Measurements from ENCODE around the gene YPEL5. TPM values are rescaled to one million over a fixed set of nuclear protein-coding genes. Genes with fewer than 3 reads are reported as not detected.

The YPEL5 gene
- total RNA-seq, 1 experiment from 2014 or later = 39.3 TPM

DNA sequence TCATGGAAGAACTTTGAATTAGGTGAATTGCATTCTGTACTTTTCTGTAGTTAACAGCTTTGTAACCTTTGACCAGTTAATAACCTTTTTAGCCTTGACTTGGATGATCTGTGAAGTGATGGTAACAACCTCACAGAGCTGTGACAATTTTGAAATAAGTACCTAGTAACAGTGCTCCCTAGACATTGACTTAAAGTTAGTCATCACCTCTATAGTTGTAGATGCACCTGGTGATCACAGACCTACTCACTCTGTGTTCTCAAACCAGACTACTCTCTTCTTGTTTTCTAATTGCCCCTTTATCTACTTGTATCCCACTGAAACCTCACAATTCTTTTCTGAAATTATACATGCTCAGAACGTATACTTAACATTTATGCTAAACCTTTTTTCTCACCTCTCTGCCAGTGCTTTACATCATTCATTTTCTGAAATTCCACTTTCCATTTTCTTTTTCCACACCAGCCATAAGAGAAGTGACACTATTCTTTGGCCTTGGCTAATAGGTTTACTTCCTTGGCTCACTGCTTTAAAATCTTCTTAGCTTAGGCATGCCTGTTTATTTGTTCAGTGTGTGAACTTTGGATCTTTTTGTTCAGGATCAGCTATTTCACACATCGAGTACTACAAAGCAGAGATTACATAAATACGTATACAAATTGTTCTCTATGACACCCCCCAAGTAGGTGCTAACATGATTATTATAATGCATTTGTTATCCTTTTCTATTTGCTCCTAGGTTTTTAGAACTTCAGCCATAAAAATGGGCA lies 9.3 kb downstream of the YPEL5 start:
- DNase-seq (ENCODE audit: low read depth) = no peak
- in situ Hi-C loops (cut with HindIII; ENCODE audit: low pct_unique_long_range_greater_than_20kb, low sequenced_read_pairs) = no loop called here

DNA sequence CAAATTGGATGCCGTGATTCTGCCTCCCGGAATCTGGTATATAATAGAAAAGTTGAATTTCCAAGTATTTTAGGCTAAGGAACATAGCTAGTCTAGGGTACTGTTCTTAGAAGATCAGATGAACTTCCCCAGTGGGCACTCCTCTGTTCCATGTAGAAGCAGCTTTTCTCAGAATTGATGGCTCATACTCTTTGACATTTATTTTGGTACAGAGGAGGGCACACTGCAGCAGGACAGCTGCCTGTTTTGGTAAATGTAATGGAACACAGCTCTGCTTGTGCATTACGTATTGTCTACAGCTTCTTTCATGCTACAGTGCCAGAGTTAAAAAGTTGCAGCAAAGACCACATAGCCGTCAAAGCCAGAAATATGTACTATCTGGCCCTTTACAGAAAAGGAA lies 10.8 kb downstream of the YPEL5 start:
- in situ Hi-C loops (cut with HindIII; ENCODE audit: low pct_unique_long_range_greater_than_20kb, low sequenced_read_pairs) = no loop called here
- no peak for DNase-seq (ENCODE audit: low read depth)

DNA sequence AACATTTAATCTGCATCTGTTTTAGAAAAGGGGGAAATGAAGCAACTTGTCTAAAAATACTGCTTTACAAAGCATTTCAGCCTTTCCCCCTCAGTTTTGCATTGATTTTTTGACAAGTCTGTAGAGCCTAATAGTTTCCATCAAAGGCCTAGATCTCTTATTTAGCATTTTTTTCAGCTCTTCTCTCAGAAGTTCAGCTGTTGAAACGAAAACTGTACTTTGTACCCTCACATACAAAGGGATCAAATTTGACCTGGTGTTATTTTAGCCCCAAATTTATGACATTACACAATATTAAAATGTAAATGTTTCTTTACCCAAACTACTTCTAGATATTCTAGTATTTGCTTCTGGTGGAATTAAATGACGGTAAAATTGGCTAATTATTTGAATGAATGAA lies 13.0 kb downstream of the YPEL5 start:
- no peak for DNase-seq (ENCODE audit: low read depth)
- in situ Hi-C loops (cut with HindIII; ENCODE audit: low pct_unique_long_range_greater_than_20kb, low sequenced_read_pairs) = no loop called here

DNA sequence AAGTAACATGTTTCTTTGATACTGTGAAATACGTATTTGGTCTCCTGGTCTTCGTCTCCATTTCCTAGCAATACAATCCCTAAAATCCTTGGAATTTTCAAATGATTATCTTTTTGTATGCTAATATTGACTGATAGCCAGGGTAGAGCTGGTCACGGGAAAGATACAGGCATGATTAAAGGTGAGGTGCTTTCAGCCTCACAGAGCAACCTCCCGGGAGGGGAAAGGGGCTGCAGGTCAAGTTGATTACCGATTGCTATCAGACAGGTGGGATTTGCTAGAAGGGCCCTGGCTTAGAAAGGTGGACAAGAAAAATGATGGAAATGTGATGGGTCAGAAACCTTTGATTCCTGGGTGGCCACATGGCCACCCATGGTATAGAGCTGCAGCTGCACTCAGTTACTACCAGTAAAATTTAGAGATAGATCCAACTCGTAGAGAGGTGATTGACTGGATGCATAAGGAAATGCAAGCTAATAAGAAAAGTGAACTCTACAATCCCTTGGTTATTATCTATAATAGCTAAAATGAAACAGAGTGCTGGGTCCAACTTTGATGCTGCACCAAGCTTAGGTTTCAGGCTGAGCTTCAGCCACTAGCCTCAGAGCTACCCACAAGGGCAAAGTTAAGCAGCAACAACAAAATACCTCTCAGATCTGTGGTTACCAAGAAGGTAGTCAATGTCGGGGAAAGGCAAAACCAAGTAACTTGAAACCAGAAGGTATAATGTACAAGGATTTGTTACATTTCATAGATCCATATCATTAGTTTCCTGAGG lies 15.3 kb downstream of the YPEL5 start:
- in situ Hi-C loops (cut with HindIII; ENCODE audit: low pct_unique_long_range_greater_than_20kb, low sequenced_read_pairs) = no loop called here
- no peak for DNase-seq (ENCODE audit: low read depth)

DNA sequence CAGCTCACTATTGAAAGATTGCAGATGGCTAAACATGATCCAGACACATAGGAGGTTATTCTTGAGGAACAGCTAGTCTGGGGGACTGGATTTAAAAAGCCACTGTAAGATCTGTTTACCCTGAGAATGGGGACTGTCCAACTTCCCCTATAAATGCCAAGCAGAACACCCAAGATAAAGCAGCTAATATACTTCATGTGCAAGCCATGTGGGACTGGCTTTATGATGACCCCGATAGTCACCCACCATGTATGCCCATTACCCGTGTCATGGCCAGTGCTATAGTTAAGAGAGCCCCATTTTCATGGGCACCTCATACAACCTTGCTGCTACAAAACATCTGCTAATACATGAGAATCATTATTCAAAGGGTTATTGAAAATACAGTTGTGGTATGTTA lies 16.0 kb downstream of the YPEL5 start:
- in situ Hi-C loops (cut with HindIII; ENCODE audit: low pct_unique_long_range_greater_than_20kb, low sequenced_read_pairs) = no loop called here
- no peak for DNase-seq (ENCODE audit: low read depth)

DNA sequence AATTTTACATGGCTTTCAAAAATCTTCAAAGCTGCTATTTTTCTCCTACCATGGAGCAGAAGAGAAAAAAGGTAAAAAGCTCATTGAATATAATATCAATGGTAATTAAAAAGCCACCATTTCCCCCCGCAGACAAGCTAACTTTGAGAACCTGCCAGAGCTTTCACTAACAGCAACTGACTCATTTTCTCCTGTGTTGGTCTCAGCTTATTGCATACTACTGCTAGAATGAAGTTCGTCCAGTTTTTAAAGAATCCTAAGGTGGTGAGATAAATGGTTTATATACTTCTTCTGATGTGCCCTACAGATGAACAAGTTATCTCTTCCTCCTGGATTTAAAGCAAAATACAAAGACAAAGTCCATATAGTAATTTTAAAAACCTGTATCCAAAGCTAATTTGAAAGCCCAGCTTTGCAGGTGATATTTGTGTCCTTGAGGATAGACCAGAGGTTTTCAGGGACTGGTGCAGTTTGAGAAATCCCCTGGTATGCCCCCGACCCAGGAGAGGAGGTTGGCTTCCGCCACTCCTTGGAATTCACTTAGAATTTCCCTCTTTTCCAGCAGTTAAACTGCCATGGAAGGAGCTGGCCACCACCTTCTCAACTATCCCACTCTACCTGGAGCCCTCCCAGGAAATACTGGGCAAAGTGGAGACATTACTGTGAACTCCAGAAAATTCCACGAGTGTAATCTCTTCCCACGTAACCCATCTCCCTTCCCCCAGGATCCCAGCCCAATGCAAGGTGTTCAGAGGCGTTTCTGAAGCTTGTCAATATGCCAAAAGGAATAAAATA lies 17.5 kb downstream of the YPEL5 start:
- DNase-seq (ENCODE audit: low read depth) = no peak

DNA sequence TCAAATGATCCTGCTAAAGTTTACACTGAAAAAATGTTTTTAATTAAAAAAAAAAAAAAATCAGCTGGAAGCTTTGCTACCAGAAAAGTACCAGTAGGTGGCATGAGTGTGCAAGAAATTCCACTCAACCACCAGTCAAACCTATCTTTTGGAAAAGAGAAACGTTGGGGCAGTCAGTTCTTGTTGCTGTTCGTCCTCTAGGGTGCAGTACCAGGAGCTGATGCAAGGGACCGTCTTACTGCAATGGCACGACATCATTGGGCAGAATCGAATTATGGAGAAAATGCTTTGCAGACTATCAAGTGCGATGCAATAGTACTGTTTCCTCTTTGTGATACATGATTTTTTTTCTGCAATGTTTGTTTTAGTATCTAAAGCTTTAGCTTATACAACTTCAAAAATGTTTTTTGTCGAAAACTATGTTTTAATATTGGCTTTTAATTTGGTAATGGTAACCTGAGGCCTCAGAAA lies 18.3 kb downstream of the YPEL5 start:
- peak; percentile 79 for DNase-seq (ENCODE audit: low read depth)
- in situ Hi-C loops (cut with HindIII; ENCODE audit: low pct_unique_long_range_greater_than_20kb, low sequenced_read_pairs) = no loop called here

More for the DNA sequence above, 17.5 kb downstream of the YPEL5 start:
- in situ Hi-C loops (cut with HindIII; ENCODE audit: low pct_unique_long_range_greater_than_20kb, low sequenced_read_pairs) = no loop called here

GRCh38 chr2:30165617-30166016 lies 18.8 kb downstream of the YPEL5 start:
- in situ Hi-C loops (cut with HindIII; ENCODE audit: low pct_unique_long_range_greater_than_20kb, low sequenced_read_pairs) = no loop called here

DNA sequence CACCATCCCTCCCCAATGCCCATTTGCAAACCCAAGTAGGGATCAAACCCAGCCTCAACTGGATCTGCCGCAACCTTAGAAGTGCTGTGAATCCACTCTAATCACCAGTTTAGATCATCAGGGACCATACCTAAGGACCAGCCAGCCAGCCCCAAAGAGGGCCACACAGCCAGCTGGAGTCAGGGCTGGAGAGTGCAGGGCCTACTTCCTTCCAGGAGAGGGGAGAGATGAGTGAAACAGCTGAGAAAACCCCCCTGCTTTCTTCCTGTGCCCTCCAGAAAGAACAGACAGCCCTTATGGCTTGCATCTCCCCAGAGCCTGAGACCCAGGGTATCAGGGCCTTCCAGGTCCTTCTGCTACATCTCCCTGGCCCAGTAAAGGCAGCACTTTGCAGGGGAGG lies 25.8 kb downstream of the YPEL5 start:
- no peak for DNase-seq (ENCODE audit: low read depth)
- in situ Hi-C loops (cut with HindIII; ENCODE audit: low pct_unique_long_range_greater_than_20kb, low sequenced_read_pairs) = no loop called here

More at GRCh38 chr2:30165617-30166016, 18.8 kb downstream of the YPEL5 start:
- DNase-seq (ENCODE audit: low read depth) = no peak

DNA sequence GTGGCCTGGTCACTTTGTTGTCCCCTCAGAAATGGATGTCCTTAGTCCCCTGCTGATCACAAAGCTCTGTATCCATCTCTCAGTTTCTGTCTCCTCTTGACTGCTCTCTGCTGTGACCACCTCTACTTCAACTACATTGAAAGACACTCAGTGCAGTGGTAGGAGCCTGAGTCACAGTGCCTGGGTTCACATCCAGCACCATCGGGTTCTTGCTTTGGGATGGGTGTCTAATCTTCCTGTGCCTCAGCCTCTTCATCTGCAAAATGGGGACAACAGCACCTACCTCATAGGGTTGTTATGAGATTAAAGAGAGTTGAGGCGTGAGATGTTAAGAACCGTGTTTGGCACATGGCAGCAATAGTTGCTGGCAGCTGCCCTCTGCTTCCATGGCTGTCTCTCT lies 30.6 kb downstream of the YPEL5 start:
- no peak for DNase-seq (ENCODE audit: low read depth)
- in situ Hi-C loops (cut with HindIII; ENCODE audit: low pct_unique_long_range_greater_than_20kb, low sequenced_read_pairs) = no loop called here

DNA sequence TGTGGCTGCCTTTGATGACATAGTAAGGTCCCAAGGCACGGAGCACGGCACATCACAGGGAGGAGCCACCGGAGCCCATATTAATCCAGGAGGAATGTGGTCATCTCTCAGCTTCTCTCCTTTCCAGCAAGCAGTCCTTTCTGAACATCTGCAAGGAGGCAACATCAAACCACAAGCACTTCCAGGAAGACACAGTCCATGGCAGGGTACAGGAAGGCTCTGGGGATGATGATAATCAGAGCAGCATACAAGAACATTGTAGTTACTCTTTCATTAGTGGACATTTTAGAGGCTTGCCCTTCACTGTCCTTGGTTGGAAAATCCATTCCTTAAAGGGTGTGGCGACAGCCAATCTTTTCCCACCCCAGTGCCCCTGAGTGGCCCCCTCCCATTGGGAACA lies 31.1 kb downstream of the YPEL5 start:
- in situ Hi-C loops (cut with HindIII; ENCODE audit: low pct_unique_long_range_greater_than_20kb, low sequenced_read_pairs) = no loop called here
- DNase-seq (ENCODE audit: low read depth) = no peak

GRCh38 chr2:30178618-30179434 lies 32.0 kb downstream of the YPEL5 start:
- in situ Hi-C loops (cut with HindIII; ENCODE audit: low pct_unique_long_range_greater_than_20kb, low sequenced_read_pairs) = no loop called here
- DNase-seq (ENCODE audit: low read depth) = no peak

DNA sequence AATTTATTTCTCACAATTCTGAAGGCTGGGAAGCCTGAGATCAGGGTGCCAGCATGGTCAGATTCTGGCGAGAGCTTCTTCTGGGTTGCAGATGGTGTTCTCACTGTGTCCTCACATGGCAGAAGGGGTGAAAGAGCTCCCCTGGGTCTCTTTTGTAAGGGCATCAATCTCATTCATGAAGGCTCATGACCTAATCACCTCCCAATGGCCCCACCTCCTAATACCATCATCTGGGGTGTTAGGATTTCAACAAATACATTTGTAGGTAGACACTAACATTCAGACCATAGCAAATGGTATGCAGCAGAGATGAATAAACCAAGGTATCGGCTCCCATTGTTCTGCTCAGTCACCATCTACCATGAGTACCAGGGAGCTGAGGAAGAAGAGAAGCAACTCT lies 32.7 kb downstream of the YPEL5 start:
- in situ Hi-C loops (cut with HindIII; ENCODE audit: low pct_unique_long_range_greater_than_20kb, low sequenced_read_pairs) = no loop called here
- DNase-seq (ENCODE audit: low read depth) = no peak

GRCh38 chr2:30180226-30180625 lies 33.4 kb downstream of the YPEL5 start:
- in situ Hi-C loops (cut with HindIII; ENCODE audit: low pct_unique_long_range_greater_than_20kb, low sequenced_read_pairs) = no loop called here
- no peak for DNase-seq (ENCODE audit: low read depth)

DNA sequence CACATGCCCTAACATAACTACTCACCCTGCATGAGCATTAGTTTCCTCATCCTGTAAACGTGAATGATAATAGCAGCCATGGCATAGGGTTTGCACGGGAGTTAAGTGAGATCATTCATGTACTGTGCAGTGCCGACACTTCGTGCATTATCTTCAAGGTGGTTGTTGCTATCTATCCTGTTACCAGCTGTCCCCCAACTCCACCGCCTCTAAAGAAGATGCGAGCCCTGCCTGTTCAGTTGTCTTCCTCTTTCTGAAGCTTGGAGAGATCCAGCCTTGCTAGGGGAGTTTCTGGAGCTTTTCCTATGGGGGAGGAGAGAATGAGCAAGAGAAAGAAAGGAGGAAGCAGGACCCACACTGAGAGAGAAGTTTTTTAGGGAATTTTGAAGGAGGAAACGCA lies 34.4 kb downstream of the YPEL5 start:
- DNase-seq (ENCODE audit: low read depth) = no peak
- in situ Hi-C loops (cut with HindIII; ENCODE audit: low pct_unique_long_range_greater_than_20kb, low sequenced_read_pairs) = no loop called here

- in situ Hi-C loops (cut with HindIII; ENCODE audit: low pct_unique_long_range_greater_than_20kb, low sequenced_read_pairs) = no loop called here
- DNase-seq (ENCODE audit: low read depth) = no peak
These were observed 37.2 kb downstream of the YPEL5 start for GRCh38 chr2:30184035-30184434.

DNA sequence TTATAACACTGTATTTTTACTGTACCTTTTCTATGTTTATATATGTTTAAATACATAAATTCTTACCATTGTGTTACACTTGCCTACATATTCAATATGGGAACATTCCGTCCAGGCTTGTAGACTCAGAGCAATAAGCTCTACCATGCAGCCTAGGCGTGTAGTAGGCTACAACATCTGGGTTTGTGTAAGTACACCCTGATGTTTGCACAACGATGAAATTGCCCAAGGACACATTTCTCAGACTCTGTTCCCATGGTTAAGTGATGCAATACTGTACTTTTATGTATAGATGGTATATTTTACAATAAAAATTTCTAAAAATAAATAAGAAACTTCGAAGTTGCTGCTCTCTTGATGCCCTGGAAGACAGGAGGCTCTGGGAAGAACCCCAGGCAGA lies 38.4 kb downstream of the YPEL5 start:
- no peak for DNase-seq (ENCODE audit: low read depth)
- in situ Hi-C loops (cut with HindIII; ENCODE audit: low pct_unique_long_range_greater_than_20kb, low sequenced_read_pairs) = no loop called here

DNA sequence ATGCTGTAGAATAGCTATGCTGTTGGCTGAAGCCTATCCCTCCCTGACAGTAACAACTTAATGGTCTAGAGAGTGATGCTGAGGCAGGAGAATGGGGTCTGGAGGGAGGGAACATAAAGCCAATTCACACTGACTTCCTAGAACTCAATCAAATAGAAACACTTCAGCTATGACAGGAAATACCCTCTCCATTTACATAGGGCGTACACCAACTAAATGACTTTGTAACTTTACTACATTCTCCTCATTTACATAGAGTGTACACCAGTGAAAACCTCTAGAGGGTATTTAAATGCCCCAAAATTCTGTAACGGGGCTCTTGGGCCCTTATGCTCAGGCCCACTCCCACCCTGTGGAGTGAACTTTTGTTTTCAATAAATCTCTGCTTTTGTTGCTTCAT lies 41.5 kb downstream of the YPEL5 start:
- DNase-seq (ENCODE audit: low read depth) = no peak
- in situ Hi-C loops (cut with HindIII; ENCODE audit: low pct_unique_long_range_greater_than_20kb, low sequenced_read_pairs) = no loop called here

All from Caki2 (cell line).